K562 (cell line): Measurements from ENCODE around the gene SPINT3. TPM values are rescaled to one million over a fixed set of nuclear protein-coding genes. Genes with fewer than 3 reads are reported as not detected.

Source experiments
- ATAC-seq: fragments of 200-7000 bp; cut with Tn5 transposase; 3 replicates; pipeline ENCODE4 v1.9.1; 2020; ENCODE audit warnings: moderate library complexity
- BruUV-seq: library from RNA; stranded (reverse); fragments of 400-500 nt; replicated peaks from 2 replicates; lab custom pipeline; 2021; lab: Mats Ljungman, UMichigan
- CTCF ChIA-PET: fragments of 300-600 bp; formaldehyde crosslinking; extraction: SDS; loops from one replicate; lab custom pipeline; 2021; ENCODE audit warnings: low intra/inter-chr PET ratio; lab: Yijun Ruan, JAX
- POLR2A ChIA-PET: fragments of 300-600, 350-650 bp; sonication (Branson Sonifier 250); formaldehyde crosslinking; extraction: SDS; loops from one replicate; lab custom pipeline; 2021; ENCODE audit warnings: antibody characterized with exemption, inconsistent platforms; lab: Yijun Ruan, JAX
- DNase-seq, 4 experiments: peaks; one replicate each; pipeline versions ENCODE4 v3.0.0 to v3.0.0-alpha.2; 2011 to 2018; ENCODE audit warnings: low spot score in 3 of 4, mixed read lengths in 3 of 4; ENCODE audit errors: extremely low read depth in 1 of 4
- FAIRE-seq: peaks from 2 replicates; lab custom pipeline; 2011; peaks lifted over from hg19 to GRCh38; lab: Jason Lieb, UNC
- H2AFZ ChIP-seq: 2 replicates; pipeline ENCODE4 v1.6.0; 2011; ENCODE audit warnings: low read depth, low read length, control low read depth, inconsistent platforms
- H3K27ac ChIP-seq: fragments of 200-600 bp; 3 replicates; pipeline ENCODE4 v1.8.0; 2011; ENCODE audit warnings: low read depth, mild to moderate bottlenecking, control low read depth, inconsistent platforms, low read length, moderate library complexity, mixed read lengths; ENCODE audit errors: extremely low read depth
- H3K27me3 ChIP-seq, 2 experiments: fragments of 300-600 bp in 1 of 2; 2 replicates in 1 of 2; 3 replicates in 1 of 2; pipeline versions ENCODE4 v1.6.0 to v1.8.0; 2011; ENCODE audit warnings: inconsistent platforms in 2 of 2, low read length in 2 of 2, mild to moderate bottlenecking in 1 of 2, mixed read lengths in 1 of 2, moderate library complexity in 1 of 2; ENCODE audit not compliant: control insufficient read depth in 2 of 2, insufficient read depth in 2 of 2
- H3K36me3 ChIP-seq: fragments of 300-600 bp; 3 replicates; pipeline ENCODE4 v1.8.0; 2011; ENCODE audit warnings: mild to moderate bottlenecking, low read length, inconsistent platforms; ENCODE audit not compliant: control insufficient read depth, insufficient read depth
- H3K4me1 ChIP-seq, 2 experiments: fragments of 200-600 bp in 1 of 2; replicated peaks in 1 of 2; 2 replicates in 1 of 2; 3 replicates in 1 of 2; pipeline versions ENCODE4 v1.5.1 to v1.8.0; 2011; ENCODE audit warnings: inconsistent platforms in 2 of 2, low read length in 2 of 2, mild to moderate bottlenecking in 1 of 2, mixed read lengths in 1 of 2, moderate library complexity in 1 of 2; ENCODE audit not compliant: control insufficient read depth in 2 of 2, insufficient read depth in 2 of 2
- H3K4me2 ChIP-seq: 2 replicates; pipeline ENCODE4 v1.6.1; 2011; ENCODE audit warnings: low read length, control low read depth, inconsistent platforms, mixed read lengths; ENCODE audit not compliant: insufficient read depth
- H3K4me3 ChIP-seq: fragments of 200-600 bp; sonication (generic), shearing (Covaris generic); 2 replicates; pipeline ENCODE4 v1.5.1; 2016; ENCODE audit warnings: control low read depth, inconsistent platforms
- H3K79me2 ChIP-seq: fragments of 200-600 bp; 3 replicates; pipeline ENCODE4 v1.8.0; 2011; ENCODE audit warnings: low read length, inconsistent platforms; ENCODE audit not compliant: control insufficient read depth, insufficient read depth
- H3K9ac ChIP-seq, 2 experiments: 2 replicates each; pipeline versions ENCODE4 v1.6.0 to v1.6.1; 2011; ENCODE audit warnings: low read depth in 2 of 2, low read length in 2 of 2, control low read depth in 1 of 2, inconsistent platforms in 1 of 2, mild to moderate bottlenecking in 1 of 2, mixed read lengths in 1 of 2; ENCODE audit not compliant: insufficient read depth in 1 of 2
- H3K9me1 ChIP-seq: one replicate; pipeline ENCODE4 v1.6.0; 2011; ENCODE audit warnings: inconsistent platforms, mild to moderate bottlenecking, low read length, moderate library complexity; ENCODE audit not compliant: control insufficient read depth, insufficient read depth
- H3K9me3 ChIP-seq: replicated peaks from 2 replicates; pipeline ENCODE4 v1.5.1; 2011; ENCODE audit warnings: low read depth, low read length, inconsistent platforms; ENCODE audit not compliant: control insufficient read depth, insufficient read depth
- H4K20me1 ChIP-seq: replicated peaks from 2 replicates; pipeline ENCODE4 v1.6.1; 2011; ENCODE audit warnings: low read length, inconsistent platforms, mixed read lengths; ENCODE audit not compliant: control insufficient read depth, insufficient read depth
- FOS ChIP-seq: IDR thresholded peaks from 3 replicates; pipeline ENCODE4 v1.6.1; 2011; ENCODE audit not compliant: insufficient read length; ENCODE audit errors: extremely low read depth
- KDM2B ChIP-seq: fragments of 250-450 bp; sonication (Bioruptor Pico); IDR thresholded peaks from 2 replicates; pipeline ENCODE4 v1.8.0; 2021; ENCODE audit warnings: mild to moderate bottlenecking, moderate library complexity
- PHB2 ChIP-seq: fragments of 450-650 bp; IDR thresholded peaks from 2 replicates; pipeline ENCODE4 v1.6.1; 2017; ENCODE audit warnings: low read depth
- THRAP3 ChIP-seq: fragments of 450-650 bp; IDR thresholded peaks from 2 replicates; pipeline ENCODE4 v1.6.1; 2016; ENCODE audit warnings: mild to moderate bottlenecking, inconsistent platforms, borderline replicate concordance
- ZC3H8 ChIP-seq: fragments of 450-650 bp; IDR thresholded peaks from 2 replicates; pipeline ENCODE4 v1.6.1; 2017
- ZNF217 ChIP-seq: sonication (generic); formaldehyde crosslinking; IDR thresholded peaks from 2 replicates; pipeline ENCODE4 v1.8.0; 2022; ENCODE audit warnings: mild to moderate bottlenecking, missing genetic modification reagents
- ZNF23 ChIP-seq: fragments of 250-450 bp; sonication (Bioruptor Pico); IDR thresholded peaks from 2 replicates; pipeline ENCODE4 v1.4.0; 2020; ENCODE audit warnings: mild to moderate bottlenecking
- WGBS: fragments of 100-300 bp; shearing (Covaris generic); methylation state at CpG from one replicate; pipeline ENCODE4 v1.1.6; 2016; ENCODE audit warnings: low coverage, mixed read lengths; ENCODE audit not compliant: insufficient coverage; ENCODE audit errors: missing lambda C conversion rate; 5-methylcytosine and 5-hydroxymethylcytosine counted together
- in situ Hi-C: fragments of 300-500 bp; cut with MboI; formaldehyde crosslinking; loops from 4 replicates; pipeline ENCODE4 v1.15.0; 2018; ENCODE audit warnings: inconsistent platforms, mixed read lengths
- intact Hi-C: fragments of 100-400 bp; cut with micrococcal nuclease; formaldehyde crosslinking; loops from 2 replicates; pipeline ENCODE4 v1.14.2; 2022
- polyA plus RNA-seq, 8 experiments: library from polyadenylated mRNA; depleted of rRNA in 4 of 8; stranded (reverse) in 5 of 8; unstranded in 3 of 8; fragments of >200 nt; fragmentation: Nextera tagmentation in 2 of 8; fragmentation: Illumina TruSeq in 1 of 8; extraction: Ambion mirVana in 2 of 8; extraction: Trizol in 1 of 8; gene quantifications; 2 replicates each; pipeline versions ENCODE4 v1.2.1 to v1.2.3, GENCODE V29; 2011 to 2014; ENCODE audit warnings: inconsistent platforms in 1 of 8, missing spikeins in 1 of 8
- total RNA-seq, 7 experiments: library from RNA; depleted of rRNA in 6 of 7; stranded (reverse); fragments of >200 nt in 6 of 7; fragmentation: Illumina TruSeq in 2 of 7; extraction: Trizol in 2 of 7; gene quantifications; 2 replicates each; pipeline versions ENCODE4 v1.2.1 to v1.2.3, GENCODE V29; 2011 to 2021; ENCODE audit warnings: low replicate concordance in 1 of 7
- TF ChIP-seq, protein P1 (sequence below): IDR thresholded peaks from 2 replicates; pipeline ENCODE4 v1.6.1; 2016; ENCODE audit warnings: missing genetic modification characterization, missing compliant biosample characterization
- TF ChIP-seq, protein P2 (sequence below): fragments of 250-450 bp; sonication (Bioruptor Pico); IDR thresholded peaks from 2 replicates; pipeline ENCODE4 v1.9.0; 2021; ENCODE audit warnings: mild to moderate bottlenecking, inconsistent platforms
- TF ChIP-seq, protein P3 (sequence below): fragments of 200-400 bp; formaldehyde crosslinking; IDR thresholded peaks from 2 replicates; pipeline ENCODE4 v1.6.1; 2017; ENCODE audit warnings: mild to moderate bottlenecking, low read depth, low read length, moderate library complexity

Gene SPINT3
- total and polyA plus RNA-seq, 9 of the 15 experiments (the other 6 are each of a cell fraction or from before 2014, with no cell fraction given), result not detected

DNA sequence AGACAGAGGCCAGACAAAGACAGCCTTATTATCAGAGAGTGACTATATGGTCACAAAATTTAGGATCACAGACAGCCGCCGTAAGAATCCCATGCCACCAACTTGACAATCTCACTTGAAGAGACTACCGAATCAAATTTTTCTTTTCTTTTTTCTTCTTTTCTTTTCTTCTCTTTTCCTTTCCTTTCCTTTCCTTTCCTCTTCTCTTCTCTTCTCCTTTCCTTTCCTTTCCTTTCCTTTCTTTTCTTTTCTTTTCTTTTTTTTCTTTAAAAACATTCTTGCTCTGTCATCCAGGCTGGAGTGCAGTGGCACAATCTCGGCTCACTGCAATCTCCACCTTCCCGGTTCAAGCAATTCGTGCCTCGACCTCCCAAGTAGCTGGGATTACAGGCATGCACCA is 33.0 kb upstream of the SPINT3 start:
- Histone ChIP-seq H4K20me1 (no peaks in the 10 kb centered on the region), H3K27me3 (peaks cover 0 to 7% of the 10 kb centered on the region in 2 experiments; a peak in 2 of 5 replicates), H3K9me1 (no peaks in the 10 kb centered on the region), H3K9ac (no peak overlapping the region), H3K36me3 (no peaks in the 10 kb centered on the region), H3K4me3 (no peak overlapping the region), H3K9me3 (no peaks in the 10 kb centered on the region), H3K79me2 (no peaks in the 10 kb centered on the region), H3K27ac (no peak overlapping the region), H2AFZ (no peak overlapping the region), H3K4me2 (no peak overlapping the region), H3K4me1 (no peaks in the 10 kb centered on the region)
- CTCF ChIA-PET, result no interaction called here
- WGBS, result 3% methylated on average over 7 of the region's 7 CpGs
- TF ChIP-seq, protein P1, sequence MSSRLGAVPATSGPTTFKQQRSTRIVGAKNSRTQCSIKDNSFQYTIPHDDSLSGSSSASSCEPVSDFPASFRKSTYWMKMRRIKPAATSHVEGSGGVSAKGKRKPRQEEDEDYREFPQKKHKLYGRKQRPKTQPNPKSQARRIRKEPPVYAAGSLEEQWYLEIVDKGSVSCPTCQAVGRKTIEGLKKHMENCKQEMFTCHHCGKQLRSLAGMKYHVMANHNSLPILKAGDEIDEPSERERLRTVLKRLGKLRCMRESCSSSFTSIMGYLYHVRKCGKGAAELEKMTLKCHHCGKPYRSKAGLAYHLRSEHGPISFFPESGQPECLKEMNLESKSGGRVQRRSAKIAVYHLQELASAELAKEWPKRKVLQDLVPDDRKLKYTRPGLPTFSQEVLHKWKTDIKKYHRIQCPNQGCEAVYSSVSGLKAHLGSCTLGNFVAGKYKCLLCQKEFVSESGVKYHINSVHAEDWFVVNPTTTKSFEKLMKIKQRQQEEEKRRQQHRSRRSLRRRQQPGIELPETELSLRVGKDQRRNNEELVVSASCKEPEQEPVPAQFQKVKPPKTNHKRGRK (tag), result peak; percentile 72
- no peak for TF ChIP-seq ZNF23
- in situ Hi-C loops, result no loop called here
- ATAC-seq, result no peak
- intact Hi-C loops, result loop anchor here (10.0 kb wide), 1 partner anchor 234 kb away; no protein-coding TSS in a partner anchor
- BruUV-seq, result no TSS peak
- DNase-seq, result no peak
- POLR2A ChIA-PET, result no interaction called here
- FAIRE-seq, result no peak

DNA sequence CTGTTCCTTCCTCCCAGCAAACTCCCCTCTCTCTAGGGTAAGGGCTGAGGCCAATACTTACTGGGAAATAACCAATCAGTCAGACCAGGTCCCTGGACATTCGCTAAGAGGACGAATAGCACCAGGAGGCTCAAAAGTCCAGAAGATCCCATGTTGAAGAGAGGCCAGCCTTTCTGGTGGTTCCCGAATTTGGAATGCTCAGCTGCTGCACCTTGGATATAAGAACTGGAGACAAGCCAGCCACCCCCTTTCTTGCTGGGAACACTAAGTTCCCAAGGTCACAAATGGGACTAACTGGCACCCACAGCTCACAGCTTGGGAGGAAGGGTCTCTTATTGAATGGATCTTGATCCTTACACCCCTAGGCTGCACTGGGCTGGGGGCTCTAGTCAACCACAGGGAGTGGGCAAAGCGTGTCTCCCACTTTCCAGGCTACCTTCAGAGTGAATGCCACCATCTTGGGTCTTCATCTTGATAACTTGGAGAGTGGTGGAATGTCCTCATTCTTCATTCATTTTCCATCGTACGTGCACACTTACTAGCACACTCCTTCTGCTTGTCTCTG is 31.9 kb upstream of the SPINT3 start, which contains the start of gene EPPIN:
Gene EPPIN, minus strand, starts transcription at position 196 of the 565 bp plus-strand sequence. Its CDS starts 44 bp downstream, at position 152.
- BruUV-seq, result no TSS peak
- WGBS, result 1% methylated on average over 6 of the region's 6 CpGs
- intact Hi-C loops, result loop anchor here (10.0 kb wide), 1 partner anchor 232 kb away; no protein-coding TSS in a partner anchor
- TF ChIP-seq THRAP3 (no peak), KDM2B (CRISPR knock-in tag) (no peak), ZNF217 (CRISPR knock-in tag) (no peak), ZC3H8 (no peak), FOS (no peak), PHB2 (no peak)
- TF ChIP-seq, protein P2, sequence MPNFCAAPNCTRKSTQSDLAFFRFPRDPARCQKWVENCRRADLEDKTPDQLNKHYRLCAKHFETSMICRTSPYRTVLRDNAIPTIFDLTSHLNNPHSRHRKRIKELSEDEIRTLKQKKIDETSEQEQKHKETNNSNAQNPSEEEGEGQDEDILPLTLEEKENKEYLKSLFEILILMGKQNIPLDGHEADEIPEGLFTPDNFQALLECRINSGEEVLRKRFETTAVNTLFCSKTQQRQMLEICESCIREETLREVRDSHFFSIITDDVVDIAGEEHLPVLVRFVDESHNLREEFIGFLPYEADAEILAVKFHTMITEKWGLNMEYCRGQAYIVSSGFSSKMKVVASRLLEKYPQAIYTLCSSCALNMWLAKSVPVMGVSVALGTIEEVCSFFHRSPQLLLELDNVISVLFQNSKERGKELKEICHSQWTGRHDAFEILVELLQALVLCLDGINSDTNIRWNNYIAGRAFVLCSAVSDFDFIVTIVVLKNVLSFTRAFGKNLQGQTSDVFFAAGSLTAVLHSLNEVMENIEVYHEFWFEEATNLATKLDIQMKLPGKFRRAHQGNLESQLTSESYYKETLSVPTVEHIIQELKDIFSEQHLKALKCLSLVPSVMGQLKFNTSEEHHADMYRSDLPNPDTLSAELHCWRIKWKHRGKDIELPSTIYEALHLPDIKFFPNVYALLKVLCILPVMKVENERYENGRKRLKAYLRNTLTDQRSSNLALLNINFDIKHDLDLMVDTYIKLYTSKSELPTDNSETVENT (CRISPR knock-in tag), result no peak
- TF ChIP-seq, protein P3, sequence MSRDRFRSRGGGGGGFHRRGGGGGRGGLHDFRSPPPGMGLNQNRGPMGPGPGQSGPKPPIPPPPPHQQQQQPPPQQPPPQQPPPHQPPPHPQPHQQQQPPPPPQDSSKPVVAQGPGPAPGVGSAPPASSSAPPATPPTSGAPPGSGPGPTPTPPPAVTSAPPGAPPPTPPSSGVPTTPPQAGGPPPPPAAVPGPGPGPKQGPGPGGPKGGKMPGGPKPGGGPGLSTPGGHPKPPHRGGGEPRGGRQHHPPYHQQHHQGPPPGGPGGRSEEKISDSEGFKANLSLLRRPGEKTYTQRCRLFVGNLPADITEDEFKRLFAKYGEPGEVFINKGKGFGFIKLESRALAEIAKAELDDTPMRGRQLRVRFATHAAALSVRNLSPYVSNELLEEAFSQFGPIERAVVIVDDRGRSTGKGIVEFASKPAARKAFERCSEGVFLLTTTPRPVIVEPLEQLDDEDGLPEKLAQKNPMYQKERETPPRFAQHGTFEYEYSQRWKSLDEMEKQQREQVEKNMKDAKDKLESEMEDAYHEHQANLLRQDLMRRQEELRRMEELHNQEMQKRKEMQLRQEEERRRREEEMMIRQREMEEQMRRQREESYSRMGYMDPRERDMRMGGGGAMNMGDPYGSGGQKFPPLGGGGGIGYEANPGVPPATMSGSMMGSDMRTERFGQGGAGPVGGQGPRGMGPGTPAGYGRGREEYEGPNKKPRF, result no peak

More for the DNA sequence above, 31.9 kb upstream of the SPINT3 start, which contains the start of gene EPPIN:
- no peak for FAIRE-seq
- Histone ChIP-seq H2AFZ (no peak within 1 kb of the TSS), H3K79me2 (no peaks in the 10 kb centered on the region), H3K27ac (no peak within 1 kb of the TSS), H3K9me3 (no peaks in the 10 kb centered on the region), H3K9ac (no peak within 1 kb of the TSS), H3K4me1 (no peaks in the 10 kb centered on the region), H3K27me3 (peaks cover 0 to 7% of the 10 kb centered on the region in 2 experiments; a peak in 2 of 5 replicates), H3K9me1 (no peaks in the 10 kb centered on the region), H4K20me1 (no peaks in the 10 kb centered on the region), H3K36me3 (no peaks in the 10 kb centered on the region), H3K4me2 (no peak within 1 kb of the TSS), H3K4me3 (no peak within 1 kb of the TSS)
- no peak for DNase-seq
- ChIA-PET CTCF (interaction anchor here (2.7 kb wide), 1 partner anchor 225 kb away, joined by 24 read pairs; no protein-coding TSS in a partner anchor), POLR2A (no interaction called here)
- no peak for ATAC-seq
- in situ Hi-C loops, result no loop called here
